ENCODE data around the gene STOX2. TPM values are rescaled to one million over a fixed set of nuclear protein-coding genes. Genes with fewer than 3 reads are reported as not detected.

STOX2 gene
- total RNA-seq, 1 donor from 2014 or later: 42.3 TPM

Other genes with a start within 250 kb of the STOX2 start
- 18.7 TPM for gene RWDD4, start 246.1 kb upstream of the STOX2 start, total RNA-seq
- 89.2 TPM for gene TRAPPC11, start 246.0 kb upstream of the STOX2 start, total RNA-seq